Adipocyte (in vitro differentiated cells): ENCODE measurements around the gene HDAC1.
"Not testable (repeated sequence)": the region's sequence is repeated elsewhere in the genome, so short reads cannot be mapped to it uniquely, and the experiment has no call there.

ENCODE experiments used
- DNase-seq: peaks from one replicate; pipeline ENCODE4 v3.0.0-alpha.2; 2015; ENCODE audit warnings: low read depth
- H3K27me3 ChIP-seq: replicated peaks from 2 replicates; pipeline ENCODE4 v1.7.0; 2013; ENCODE audit warnings: mild to moderate bottlenecking, low read length, moderate library complexity; ENCODE audit not compliant: control insufficient read depth, insufficient read depth
- H3K36me3 ChIP-seq: 2 replicates; pipeline ENCODE4 v1.7.0; 2013; ENCODE audit warnings: low read length, mild to moderate bottlenecking, moderate library complexity; ENCODE audit not compliant: control insufficient read depth, insufficient read depth, severe bottlenecking
- H3K4me1 ChIP-seq: 2 replicates; pipeline ENCODE4 v1.7.0; 2013; ENCODE audit warnings: mild to moderate bottlenecking, low read length, moderate library complexity; ENCODE audit not compliant: control insufficient read depth, insufficient read depth
- H3K4me3 ChIP-seq: 2 replicates; pipeline ENCODE4 v1.7.0; 2013; ENCODE audit warnings: mild to moderate bottlenecking, low read length, moderate library complexity
- H3K9ac ChIP-seq: 2 replicates; pipeline ENCODE4 v1.7.0; 2013; ENCODE audit warnings: mild to moderate bottlenecking, low read length, moderate library complexity
- H3K9me3 ChIP-seq: 2 replicates; pipeline ENCODE4 v1.7.0; 2013; ENCODE audit warnings: mild to moderate bottlenecking, low read length, moderate library complexity; ENCODE audit not compliant: control insufficient read depth

Gene HDAC1

DNA sequence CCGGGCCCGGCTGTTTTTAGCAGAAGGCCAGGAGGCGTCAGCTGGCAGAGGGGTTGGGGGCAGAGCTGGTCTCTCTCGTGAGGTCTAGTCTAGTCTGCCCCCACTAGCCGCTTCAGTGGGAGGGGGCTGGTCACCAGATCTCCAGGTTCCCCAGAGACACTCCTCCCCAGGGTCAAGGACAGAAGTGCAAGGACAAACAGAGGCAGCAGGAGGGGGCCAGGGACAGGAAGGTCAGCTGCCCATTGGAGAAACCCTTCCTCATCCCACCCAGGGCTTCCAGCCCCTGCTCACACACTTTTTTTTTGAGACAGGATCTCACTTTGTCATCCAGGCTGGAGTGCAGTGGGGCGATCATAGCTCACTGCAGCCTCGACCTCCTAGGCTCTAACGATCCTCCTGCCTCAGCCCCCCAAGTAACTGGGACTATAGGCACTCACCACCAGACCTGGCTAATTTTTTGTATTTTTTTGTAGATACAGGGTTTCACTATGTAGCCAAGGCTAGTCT lies 60.4 kb downstream of the HDAC1 start:
- Histone ChIP-seq H3K36me3 (no peaks in the 10 kb centered on the region), H3K4me1 (peaks cover 27% of the 10 kb centered on the region), H3K9me3 (no peaks in the 10 kb centered on the region), H3K27me3 (no peaks in the 10 kb centered on the region), H3K4me3 (peak overlapping the region; percentile 83), H3K9ac (peak overlapping the region; percentile 89)
- DNase-seq = no peak

- DNase-seq = no peak
- H3K36me3 ChIP-seq = no peaks in the 10 kb centered on the region
- H3K27me3 ChIP-seq = no peaks in the 10 kb centered on the region
- peak overlapping the region; percentile 89 for H3K9ac ChIP-seq
- peaks cover 27% of the 10 kb centered on the region for H3K4me1 ChIP-seq
- H3K9me3 ChIP-seq = no peaks in the 10 kb centered on the region
- peak overlapping the region; percentile 83 for H3K4me3 ChIP-seq
Observed at GRCh38 chr1:32352831-32353383, 61.0 kb downstream of the HDAC1 start.

GRCh38 chr1:32353431-32353830 lies 61.5 kb downstream of the HDAC1 start:
- peak overlapping the region; percentile 89 for H3K9ac ChIP-seq
- no peaks in the 10 kb centered on the region for H3K27me3 ChIP-seq
- DNase-seq = no peak
- no peaks in the 10 kb centered on the region for H3K36me3 ChIP-seq
- H3K9me3 ChIP-seq = no peaks in the 10 kb centered on the region
- H3K4me3 ChIP-seq = peak overlapping the region; percentile 83
- peaks cover 27% of the 10 kb centered on the region for H3K4me1 ChIP-seq

GRCh38 chr1:32353886-32354570 lies 62.1 kb downstream of the HDAC1 start:
- Histone ChIP-seq H3K9ac (peak overlapping the region; percentile 89), H3K27me3 (no peaks in the 10 kb centered on the region), H3K4me1 (peaks cover 27% of the 10 kb centered on the region), H3K4me3 (peak overlapping the region; percentile 83), H3K36me3 (no peaks in the 10 kb centered on the region), H3K9me3 (no peaks in the 10 kb centered on the region)
- peak; percentile 43 for DNase-seq

DNA sequence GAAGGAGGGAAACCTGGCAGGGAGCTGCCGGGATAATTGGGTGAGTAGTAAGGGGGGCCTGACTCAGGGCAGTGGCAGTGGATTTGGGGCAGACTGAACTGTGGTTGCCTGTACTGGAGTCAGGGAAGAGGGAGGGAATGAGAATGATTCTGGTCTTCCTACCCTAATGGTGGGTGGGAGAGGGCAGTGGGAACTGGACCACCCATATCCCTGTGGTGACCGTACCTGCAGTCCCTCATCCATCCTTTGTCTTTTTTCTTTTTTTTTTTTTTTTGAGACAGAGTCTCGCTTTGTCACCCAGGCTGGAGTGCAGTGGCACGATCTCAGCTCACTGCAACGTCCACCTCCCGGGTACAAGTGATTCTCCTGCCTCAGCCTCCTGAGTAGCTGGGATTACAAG lies 63.9 kb downstream of the HDAC1 start:
- not testable (repeated sequence) for DNase-seq, H3K4me3 ChIP-seq, H3K9ac ChIP-seq, H3K36me3 ChIP-seq, H3K27me3 ChIP-seq, H3K9me3 ChIP-seq
- peaks cover 27% of the 10 kb centered on the region for H3K4me1 ChIP-seq

GRCh38 chr1:32356478-32356877 lies 64.6 kb downstream of the HDAC1 start:
- H3K9me3 ChIP-seq = no peaks in the 10 kb centered on the region
- H3K9ac ChIP-seq = no peak overlapping the region
- no peak for DNase-seq
- H3K36me3 ChIP-seq = no peaks in the 10 kb centered on the region
- H3K27me3 ChIP-seq = no peaks in the 10 kb centered on the region
- no peak overlapping the region for H3K4me3 ChIP-seq
- peaks cover 27% of the 10 kb centered on the region for H3K4me1 ChIP-seq

DNA sequence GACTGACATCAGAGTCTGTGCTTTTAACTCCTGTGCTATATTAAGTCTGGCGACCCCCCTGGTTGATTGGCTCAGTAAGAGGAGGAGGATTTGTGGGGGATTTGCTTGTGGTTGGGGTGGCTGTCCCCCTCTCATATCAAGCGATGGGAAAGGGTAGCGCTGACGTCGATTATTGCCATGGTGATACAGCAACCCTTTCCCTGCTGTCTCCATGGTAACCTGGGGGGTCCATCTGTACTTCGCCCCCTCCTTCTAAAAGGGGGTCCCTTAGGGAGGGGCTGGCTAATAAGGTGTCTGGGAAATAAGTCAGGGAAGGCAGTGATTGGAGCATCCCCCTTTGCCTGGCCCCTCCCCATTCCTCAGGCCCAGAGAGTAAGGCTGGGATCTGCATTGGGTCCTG lies 65.7 kb downstream of the HDAC1 start:
- H3K9me3 ChIP-seq = no peaks in the 10 kb centered on the region
- DNase-seq = no peak
- H3K9ac ChIP-seq = no peak overlapping the region
- peaks cover 25% of the 10 kb centered on the region for H3K4me1 ChIP-seq
- H3K27me3 ChIP-seq = no peaks in the 10 kb centered on the region
- no peaks in the 10 kb centered on the region for H3K36me3 ChIP-seq
- no peak overlapping the region for H3K4me3 ChIP-seq

DNA sequence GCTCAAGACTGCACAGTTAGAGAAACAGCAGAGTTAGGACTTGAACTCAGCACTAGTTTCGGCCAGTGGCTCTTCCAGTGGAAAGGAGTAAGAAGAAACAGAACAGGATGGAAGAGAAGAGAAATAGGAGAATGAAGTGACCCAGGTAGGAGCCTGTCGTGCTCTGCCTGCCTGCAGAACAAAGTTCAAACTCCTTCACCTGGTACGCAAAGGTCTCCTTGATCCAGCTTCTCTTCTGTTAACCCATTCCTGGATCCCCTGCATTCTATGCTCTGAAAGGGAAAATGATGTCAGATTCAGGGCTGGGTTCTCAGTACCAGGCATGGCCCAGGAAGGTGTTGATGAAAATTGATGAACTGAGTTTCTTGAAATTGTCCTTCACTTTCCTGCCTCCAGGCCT lies 66.6 kb downstream of the HDAC1 start:
- peaks cover 20% of the 10 kb centered on the region for H3K4me1 ChIP-seq
- H3K4me3 ChIP-seq = no peak overlapping the region
- no peak overlapping the region for H3K9ac ChIP-seq
- H3K27me3 ChIP-seq = no peaks in the 10 kb centered on the region
- H3K9me3 ChIP-seq = no peaks in the 10 kb centered on the region
- no peak for DNase-seq
- peaks cover 5% of the 10 kb centered on the region for H3K36me3 ChIP-seq

GRCh38 chr1:32361308-32361673 lies 69.4 kb downstream of the HDAC1 start:
- Histone ChIP-seq H3K9ac (no peak overlapping the region), H3K4me1 (peaks cover 22% of the 10 kb centered on the region), H3K36me3 (peaks cover 22% of the 10 kb centered on the region), H3K4me3 (no peak overlapping the region), H3K27me3 (no peaks in the 10 kb centered on the region), H3K9me3 (no peaks in the 10 kb centered on the region)
- no peak for DNase-seq

DNA sequence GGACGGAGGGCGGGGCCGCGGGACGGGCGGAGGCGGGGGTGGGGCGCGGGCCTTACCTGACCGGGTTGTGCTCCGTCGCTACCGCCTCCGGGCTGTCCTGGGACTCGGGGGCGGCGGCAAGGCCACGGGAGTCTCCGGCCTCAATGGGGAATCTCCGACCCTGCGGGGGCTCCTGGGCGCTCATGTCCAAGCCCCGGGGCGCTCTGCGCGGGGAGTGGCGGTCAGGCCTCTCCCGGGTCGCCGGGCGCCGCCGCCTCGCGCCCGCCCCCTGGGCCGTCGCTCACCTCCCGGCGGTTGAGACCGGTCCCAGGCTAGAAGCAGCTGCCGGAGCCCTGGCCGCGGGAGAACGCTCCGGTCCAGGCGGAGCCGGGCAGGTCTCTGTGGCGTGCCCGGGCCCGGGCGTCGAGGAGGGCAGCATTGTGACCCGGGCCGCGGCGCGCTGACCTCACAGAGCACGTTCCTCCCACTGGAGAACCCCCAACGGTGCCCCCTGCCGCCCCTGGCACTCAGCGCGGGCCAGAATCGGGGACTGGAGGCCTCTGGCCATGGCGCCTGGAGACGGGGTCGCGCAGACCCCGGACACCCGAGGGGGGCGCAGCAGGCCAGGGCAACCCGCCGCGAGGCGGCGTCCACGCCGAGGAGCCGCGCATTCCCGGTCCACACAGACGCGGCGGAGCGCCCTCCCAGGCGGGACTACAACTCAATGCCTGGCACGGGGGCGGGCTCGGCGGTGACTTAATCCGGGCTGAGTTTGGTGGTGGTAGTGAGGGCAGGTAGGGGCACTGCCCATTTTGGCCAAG lies 70.0 kb downstream of the HDAC1 start:
- Histone ChIP-seq H3K9ac (peak overlapping the region; percentile 74), H3K4me3 (peak overlapping the region; percentile 56), H3K27me3 (no peaks in the 10 kb centered on the region), H3K9me3 (no peaks in the 10 kb centered on the region), H3K36me3 (peaks cover 24% of the 10 kb centered on the region), H3K4me1 (peaks cover 28% of the 10 kb centered on the region)
- DNase-seq = peak; percentile 60
